ENCODE data around the gene PBX2.
A peak's percentile ranks its signal among the peaks of the same experiment; 100 is the strongest.

Gene PBX2

GRCh38 chr6:32177788-32178546 is 12.0 kb downstream of the PBX2 start, which contains the start of gene RNF5:
Gene RNF5 (plus strand): TSS chr6:32178405. CDS start chr6:32178512, 107 bp downstream.
- in situ Hi-C loops (cut with HindIII; ENCODE audit: low pct_ligation_motif_present, low sequenced_read_pairs), result no loop called here
- TF ChIP-seq, protein P1, sequence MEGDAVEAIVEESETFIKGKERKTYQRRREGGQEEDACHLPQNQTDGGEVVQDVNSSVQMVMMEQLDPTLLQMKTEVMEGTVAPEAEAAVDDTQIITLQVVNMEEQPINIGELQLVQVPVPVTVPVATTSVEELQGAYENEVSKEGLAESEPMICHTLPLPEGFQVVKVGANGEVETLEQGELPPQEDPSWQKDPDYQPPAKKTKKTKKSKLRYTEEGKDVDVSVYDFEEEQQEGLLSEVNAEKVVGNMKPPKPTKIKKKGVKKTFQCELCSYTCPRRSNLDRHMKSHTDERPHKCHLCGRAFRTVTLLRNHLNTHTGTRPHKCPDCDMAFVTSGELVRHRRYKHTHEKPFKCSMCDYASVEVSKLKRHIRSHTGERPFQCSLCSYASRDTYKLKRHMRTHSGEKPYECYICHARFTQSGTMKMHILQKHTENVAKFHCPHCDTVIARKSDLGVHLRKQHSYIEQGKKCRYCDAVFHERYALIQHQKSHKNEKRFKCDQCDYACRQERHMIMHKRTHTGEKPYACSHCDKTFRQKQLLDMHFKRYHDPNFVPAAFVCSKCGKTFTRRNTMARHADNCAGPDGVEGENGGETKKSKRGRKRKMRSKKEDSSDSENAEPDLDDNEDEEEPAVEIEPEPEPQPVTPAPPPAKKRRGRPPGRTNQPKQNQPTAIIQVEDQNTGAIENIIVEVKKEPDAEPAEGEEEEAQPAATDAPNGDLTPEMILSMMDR (IDR thresholded peaks at IDR 0.05; ENCODE audit: low read depth, low read length, missing control alignments), result no peak
- H3K4me3 ChIP-seq (ENCODE audit: low read depth, low read length), result peak within 1 kb of the TSS; percentile 95
- peak within 1 kb of the TSS; percentile 88 for H3K27ac ChIP-seq
- peaks cover 15% of the 10 kb centered on the region for H3K36me3 ChIP-seq (replicated peaks)
- DNase-seq, result peak; percentile 100
- no peaks in the 10 kb centered on the region for H3K27me3 ChIP-seq (replicated peaks)

GRCh38 chr6:32177183-32177787 is 12.7 kb downstream of the PBX2 start:
- in situ Hi-C loops (cut with HindIII; ENCODE audit: low pct_ligation_motif_present, low sequenced_read_pairs), result no loop called here
- H3K4me3 ChIP-seq (ENCODE audit: low read depth, low read length), result peak overlapping the region; percentile 95
- TF ChIP-seq, protein P1 (IDR thresholded peaks at IDR 0.05; ENCODE audit: low read depth, low read length, missing control alignments), result no peak

GRCh38 chr6:32176476-32177182 is 13.4 kb downstream of the PBX2 start:
- peak overlapping the region; percentile 88 for H3K27ac ChIP-seq
- DNase-seq, result no peak
- in situ Hi-C loops (cut with HindIII; ENCODE audit: low pct_ligation_motif_present, low sequenced_read_pairs), result no loop called here
- H3K27me3 ChIP-seq (replicated peaks), result no peaks in the 10 kb centered on the region
- peaks cover 4% of the 10 kb centered on the region for H3K36me3 ChIP-seq (replicated peaks)
- peak overlapping the region; percentile 95 for H3K4me3 ChIP-seq (ENCODE audit: low read depth, low read length)
- TF ChIP-seq, protein P1 (IDR thresholded peaks at IDR 0.05; ENCODE audit: low read depth, low read length, missing control alignments), result no peak

More at GRCh38 chr6:32177183-32177787, 12.7 kb downstream of the PBX2 start:
- Histone ChIP-seq H3K27me3 (replicated peaks) (no peaks in the 10 kb centered on the region), H3K36me3 (replicated peaks) (peaks cover 8% of the 10 kb centered on the region), H3K27ac (peak overlapping the region; percentile 88)
- DNase-seq, result peak; percentile 54

- H3K27me3 ChIP-seq (replicated peaks), result no peaks in the 10 kb centered on the region
- in situ Hi-C loops (cut with HindIII; ENCODE audit: low pct_ligation_motif_present, low sequenced_read_pairs), result no loop called here
- H3K4me3 ChIP-seq (ENCODE audit: low read depth, low read length), result peak within 1 kb of the TSS; percentile 95
- TF ChIP-seq, protein P1 (IDR thresholded peaks at IDR 0.05; ENCODE audit: low read depth, low read length, missing control alignments), result no peak
- peak; percentile 99 for DNase-seq
- peaks cover 7% of the 10 kb centered on the region for H3K36me3 ChIP-seq (replicated peaks)
- H3K27ac ChIP-seq, result peak within 1 kb of the TSS; percentile 88
These were observed 14.1 kb downstream of the PBX2 start, which contains the start of gene AGPAT1 for GRCh38 chr6:32175711-32176475. Gene AGPAT1 (minus strand): TSS chr6:32176084. CDS start chr6:32171496, 4,588 bp downstream.

- in situ Hi-C loops (cut with HindIII; ENCODE audit: low pct_ligation_motif_present, low sequenced_read_pairs), result no loop called here
- Histone ChIP-seq H3K4me3 (ENCODE audit: low read depth, low read length) (peak overlapping the region; percentile 95), H3K27me3 (replicated peaks) (no peaks in the 10 kb centered on the region), H3K36me3 (replicated peaks) (peaks cover 10% of the 10 kb centered on the region), H3K27ac (peak overlapping the region; percentile 30)
- TF ChIP-seq, protein P1 (IDR thresholded peaks at IDR 0.05; ENCODE audit: low read depth, low read length, missing control alignments), result no peak
- DNase-seq, result no peak
These were observed 14.7 kb downstream of the PBX2 start for GRCh38 chr6:32175322-32175710.
